ENCODE results near the gene ULK4.

ULK4 gene

DNA sequence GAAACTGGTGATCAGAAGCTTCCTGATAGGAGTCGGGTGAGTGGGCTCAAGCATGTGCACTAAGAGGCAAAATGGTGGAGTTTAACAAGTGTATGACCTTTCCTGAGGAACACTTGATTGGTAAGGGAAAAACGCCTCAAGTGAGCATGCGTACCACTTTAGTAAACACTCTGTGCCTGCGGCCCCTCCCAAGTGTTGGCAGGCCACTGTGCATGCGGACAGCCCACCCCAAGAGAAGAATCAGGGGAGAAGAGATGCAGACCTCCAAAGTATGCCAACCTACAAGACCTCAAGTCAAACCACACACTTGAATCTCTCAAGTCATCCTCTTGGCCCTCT, 640.3 kb downstream of the ULK4 start:
- H3K27me3 ChIP-seq (ENCODE audit: insufficient read depth, low read length, poor library complexity) = no peaks in the 10 kb centered on the region
- no peak overlapping the region for H3K4ac ChIP-seq (ENCODE audit: low read depth, low read length)
- H2BK120ac ChIP-seq (ENCODE audit: low read depth, low read length) = no peak overlapping the region
- no peak overlapping the region for H2BK5ac ChIP-seq (ENCODE audit: low read length)
- WGBS (ENCODE audit: extremely low coverage, insufficient coverage, low lambda C conversion rate) = no CpG with 5 or more reads among the region's 5 CpGs
- no peaks in the 10 kb centered on the region for H3K79me1 ChIP-seq (ENCODE audit: low read length)
- no peak overlapping the region for H3K23ac ChIP-seq (ENCODE audit: low read length)
- DNase-seq = no peak
- no peak overlapping the region for H3K56ac ChIP-seq (ENCODE audit: low read length)
- no peak overlapping the region for H4K5ac ChIP-seq (ENCODE audit: low read length)
- no peak overlapping the region for H3K4me2 ChIP-seq (ENCODE audit: low read length)
- no peak overlapping the region for H3K9ac ChIP-seq (ENCODE audit: low read length)
- no peak overlapping the region for H3K18ac ChIP-seq (ENCODE audit: low read length)
- no peaks in the 10 kb centered on the region for H3K36me3 ChIP-seq (ENCODE audit: control insufficient read depth, insufficient read depth, low read length)
- H3K4me3 ChIP-seq (ENCODE audit: low read length) = no peak overlapping the region
- H2AK5ac ChIP-seq (ENCODE audit: low read length) = no peak overlapping the region
- H3K4me1 ChIP-seq (ENCODE audit: control insufficient read depth, low read depth, low read length) = peaks cover 6% of the 10 kb centered on the region
- H3K79me2 ChIP-seq (ENCODE audit: control insufficient read depth, insufficient read depth, low read length) = no peaks in the 10 kb centered on the region
- H3K27ac ChIP-seq (ENCODE audit: low read depth, low read length) = peak overlapping the region; percentile 27
- no peak overlapping the region for H2BK15ac ChIP-seq (replicated peaks; ENCODE audit: low read depth)
- H4K8ac ChIP-seq (ENCODE audit: low read depth, low read length) = no peak overlapping the region

DNA sequence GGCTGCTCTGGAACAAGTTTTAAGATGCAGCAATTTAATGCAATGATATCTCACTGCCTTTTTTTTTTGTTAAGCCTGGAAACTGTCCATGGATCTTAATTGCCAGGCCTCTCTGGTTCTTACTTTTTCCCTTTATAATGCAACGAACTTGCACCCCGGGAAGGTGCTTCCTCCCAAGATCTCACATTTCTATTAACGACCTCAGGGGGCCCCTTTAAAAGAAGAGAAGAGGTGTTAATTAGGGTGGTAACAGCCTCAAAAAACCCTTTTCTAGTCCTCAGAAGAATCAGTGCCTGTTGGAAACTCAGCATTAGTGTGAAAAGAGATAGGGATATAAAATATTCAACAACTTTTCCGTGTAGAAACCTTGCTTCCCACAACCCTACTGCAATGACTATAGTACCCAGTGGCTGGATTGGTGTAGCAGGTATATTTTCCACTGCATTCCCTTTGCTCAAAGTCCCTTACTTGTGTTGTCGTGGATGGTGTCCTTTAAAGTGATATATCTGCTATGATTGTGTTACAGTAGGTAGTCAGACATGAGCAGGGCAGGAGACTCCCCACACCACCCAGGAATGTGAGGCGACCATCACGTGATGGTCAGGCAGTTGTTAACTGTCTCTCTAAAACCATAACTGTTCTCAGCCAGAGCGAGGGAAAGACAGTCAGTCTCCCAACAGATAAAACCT, 640.8 kb downstream of the ULK4 start:
- Histone ChIP-seq H2AK5ac (ENCODE audit: low read length) (peak overlapping the region; percentile 31), H3K56ac (ENCODE audit: low read length) (peak overlapping the region; percentile 45), H3K4me2 (ENCODE audit: low read length) (no peak overlapping the region), H4K8ac (ENCODE audit: low read depth, low read length) (no peak overlapping the region), H3K4ac (ENCODE audit: low read depth, low read length) (no peak overlapping the region), H3K9ac (ENCODE audit: low read length) (peak overlapping the region; percentile 31), H2BK15ac (replicated peaks; ENCODE audit: low read depth) (no peak overlapping the region), H3K27me3 (ENCODE audit: insufficient read depth, low read length, poor library complexity) (no peaks in the 10 kb centered on the region), H4K5ac (ENCODE audit: low read length) (no peak overlapping the region), H3K23ac (ENCODE audit: low read length) (no peak overlapping the region), H2BK5ac (ENCODE audit: low read length) (peak overlapping the region; percentile 39), H3K4me3 (ENCODE audit: low read length) (no peak overlapping the region), H3K4me1 (ENCODE audit: control insufficient read depth, low read depth, low read length) (peaks cover 6% of the 10 kb centered on the region), H3K18ac (ENCODE audit: low read length) (no peak overlapping the region), H3K79me2 (ENCODE audit: control insufficient read depth, insufficient read depth, low read length) (no peaks in the 10 kb centered on the region), H3K27ac (ENCODE audit: low read depth, low read length) (peak overlapping the region; percentile 27), H2BK120ac (ENCODE audit: low read depth, low read length) (no peak overlapping the region), H3K36me3 (ENCODE audit: control insufficient read depth, insufficient read depth, low read length) (no peaks in the 10 kb centered on the region), H3K79me1 (ENCODE audit: low read length) (no peaks in the 10 kb centered on the region)
- DNase-seq = peak; percentile 53
- no CpG with 5 or more reads among the region's 8 CpGs for WGBS (ENCODE audit: extremely low coverage, insufficient coverage, low lambda C conversion rate)

DNA sequence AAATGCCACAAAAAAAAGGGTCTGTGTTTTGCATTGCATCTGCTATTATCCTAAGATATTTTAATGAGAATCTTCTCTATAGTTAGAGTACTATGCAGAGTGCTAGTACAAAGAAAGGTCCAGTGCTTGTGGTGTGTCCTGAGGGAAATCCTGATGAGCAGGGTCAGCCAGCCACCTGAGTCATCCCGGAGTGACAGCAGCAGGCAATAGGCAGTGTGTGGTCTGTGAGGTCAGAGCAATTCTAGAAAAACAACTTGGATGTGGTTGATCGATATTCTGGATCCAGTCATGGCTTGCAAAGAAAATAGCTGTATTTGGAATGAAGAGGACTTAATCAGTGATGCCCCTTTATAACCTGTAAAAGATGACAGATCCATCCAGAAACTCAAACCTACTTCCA, 643.4 kb downstream of the ULK4 start:
- Histone ChIP-seq H3K56ac (ENCODE audit: low read length) (no peak overlapping the region), H3K4me1 (ENCODE audit: control insufficient read depth, low read depth, low read length) (peaks cover 6% of the 10 kb centered on the region), H2BK5ac (ENCODE audit: low read length) (no peak overlapping the region), H2BK120ac (ENCODE audit: low read depth, low read length) (no peak overlapping the region), H3K9ac (ENCODE audit: low read length) (no peak overlapping the region), H3K36me3 (ENCODE audit: control insufficient read depth, insufficient read depth, low read length) (no peaks in the 10 kb centered on the region), H3K79me2 (ENCODE audit: control insufficient read depth, insufficient read depth, low read length) (no peaks in the 10 kb centered on the region), H3K79me1 (ENCODE audit: low read length) (no peaks in the 10 kb centered on the region), H3K18ac (ENCODE audit: low read length) (no peak overlapping the region), H3K27ac (ENCODE audit: low read depth, low read length) (no peak overlapping the region), H2BK15ac (replicated peaks; ENCODE audit: low read depth) (no peak overlapping the region), H3K4me2 (ENCODE audit: low read length) (no peak overlapping the region), H3K4me3 (ENCODE audit: low read length) (no peak overlapping the region), H4K8ac (ENCODE audit: low read depth, low read length) (no peak overlapping the region), H4K5ac (ENCODE audit: low read length) (no peak overlapping the region), H3K23ac (ENCODE audit: low read length) (no peak overlapping the region), H3K27me3 (ENCODE audit: insufficient read depth, low read length, poor library complexity) (no peaks in the 10 kb centered on the region), H2AK5ac (ENCODE audit: low read length) (no peak overlapping the region), H3K4ac (ENCODE audit: low read depth, low read length) (no peak overlapping the region)
- DNase-seq = no peak
- WGBS (ENCODE audit: extremely low coverage, insufficient coverage, low lambda C conversion rate) = no CpG with 5 or more reads among the region's 2 CpGs

DNA sequence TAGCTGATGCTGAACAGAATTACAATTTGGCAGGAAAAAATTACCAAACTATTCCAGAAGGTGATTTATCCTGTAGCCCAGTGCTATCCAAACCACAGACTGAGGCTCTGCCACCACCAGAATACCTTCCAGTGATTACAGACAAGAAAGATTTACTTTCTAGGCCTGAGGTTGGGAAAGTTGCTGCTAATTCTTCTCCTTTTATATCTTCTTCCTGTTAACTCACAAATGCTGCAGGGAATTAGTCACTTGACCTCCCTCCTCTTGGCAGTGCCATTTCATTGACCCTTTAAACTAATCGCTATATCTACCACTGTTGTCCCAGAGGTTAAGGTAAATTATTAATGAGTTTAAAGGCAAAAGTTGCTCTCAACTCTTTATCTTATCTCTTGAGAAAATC, 644.2 kb downstream of the ULK4 start:
- no peak for DNase-seq
- WGBS (ENCODE audit: extremely low coverage, insufficient coverage, low lambda C conversion rate) = no CpG with 5 or more reads among the region's 1 CpG

DNA sequence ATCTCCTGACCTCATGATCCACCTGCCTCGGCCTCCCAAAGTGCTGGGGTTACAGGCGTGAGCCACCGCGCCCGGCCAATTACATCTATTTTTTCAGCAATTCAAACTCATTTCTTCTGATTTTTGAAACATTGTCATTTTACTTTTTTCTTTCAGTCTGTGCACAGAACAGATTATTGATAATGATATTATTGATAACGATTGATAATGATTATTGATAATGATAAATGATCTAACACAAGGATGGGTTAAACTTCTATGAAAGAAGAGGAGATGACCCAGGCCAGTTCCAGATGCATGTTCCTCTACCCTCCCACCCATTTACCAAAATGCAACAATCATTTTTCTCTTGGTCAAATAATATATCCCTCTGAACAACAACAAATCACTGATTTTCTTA, 644.6 kb downstream of the ULK4 start:
- H2AK5ac ChIP-seq (ENCODE audit: low read length) = no peak overlapping the region
- no peak overlapping the region for H4K8ac ChIP-seq (ENCODE audit: low read depth, low read length)
- H3K4me1 ChIP-seq (ENCODE audit: control insufficient read depth, low read depth, low read length) = peaks cover 6% of the 10 kb centered on the region
- no peak overlapping the region for H3K9ac ChIP-seq (ENCODE audit: low read length)
- H3K79me2 ChIP-seq (ENCODE audit: control insufficient read depth, insufficient read depth, low read length) = no peaks in the 10 kb centered on the region
- no peaks in the 10 kb centered on the region for H3K36me3 ChIP-seq (ENCODE audit: control insufficient read depth, insufficient read depth, low read length)
- no peak overlapping the region for H2BK120ac ChIP-seq (ENCODE audit: low read depth, low read length)
- H2BK15ac ChIP-seq (replicated peaks; ENCODE audit: low read depth) = no peak overlapping the region
- H4K5ac ChIP-seq (ENCODE audit: low read length) = no peak overlapping the region
- no peak overlapping the region for H3K4me2 ChIP-seq (ENCODE audit: low read length)
- no peak overlapping the region for H3K56ac ChIP-seq (ENCODE audit: low read length)
- no peaks in the 10 kb centered on the region for H3K27me3 ChIP-seq (ENCODE audit: insufficient read depth, low read length, poor library complexity)
- no peak for DNase-seq
- no peak overlapping the region for H3K27ac ChIP-seq (ENCODE audit: low read depth, low read length)
- H3K4ac ChIP-seq (ENCODE audit: low read depth, low read length) = no peak overlapping the region
- H2BK5ac ChIP-seq (ENCODE audit: low read length) = no peak overlapping the region
- H3K4me3 ChIP-seq (ENCODE audit: low read length) = no peak overlapping the region
- 100% methylated on average over 1 of the region's 6 CpGs for WGBS (ENCODE audit: extremely low coverage, insufficient coverage, low lambda C conversion rate)
- no peak overlapping the region for H3K18ac ChIP-seq (ENCODE audit: low read length)
- no peaks in the 10 kb centered on the region for H3K79me1 ChIP-seq (ENCODE audit: low read length)
- no peak overlapping the region for H3K23ac ChIP-seq (ENCODE audit: low read length)

More for the DNA sequence above, 644.2 kb downstream of the ULK4 start:
- no peak overlapping the region for H4K8ac ChIP-seq (ENCODE audit: low read depth, low read length)
- peaks cover 6% of the 10 kb centered on the region for H3K4me1 ChIP-seq (ENCODE audit: control insufficient read depth, low read depth, low read length)
- no peak overlapping the region for H3K4me2 ChIP-seq (ENCODE audit: low read length)
- no peaks in the 10 kb centered on the region for H3K36me3 ChIP-seq (ENCODE audit: control insufficient read depth, insufficient read depth, low read length)
- no peak overlapping the region for H3K56ac ChIP-seq (ENCODE audit: low read length)
- H4K5ac ChIP-seq (ENCODE audit: low read length) = no peak overlapping the region
- no peak overlapping the region for H3K9ac ChIP-seq (ENCODE audit: low read length)
- no peak overlapping the region for H3K18ac ChIP-seq (ENCODE audit: low read length)
- no peaks in the 10 kb centered on the region for H3K79me2 ChIP-seq (ENCODE audit: control insufficient read depth, insufficient read depth, low read length)
- H3K27ac ChIP-seq (ENCODE audit: low read depth, low read length) = no peak overlapping the region
- H3K4ac ChIP-seq (ENCODE audit: low read depth, low read length) = no peak overlapping the region
- no peak overlapping the region for H2BK120ac ChIP-seq (ENCODE audit: low read depth, low read length)
- no peaks in the 10 kb centered on the region for H3K79me1 ChIP-seq (ENCODE audit: low read length)
- no peak overlapping the region for H2BK15ac ChIP-seq (replicated peaks; ENCODE audit: low read depth)
- no peak overlapping the region for H3K23ac ChIP-seq (ENCODE audit: low read length)
- H2BK5ac ChIP-seq (ENCODE audit: low read length) = no peak overlapping the region
- no peaks in the 10 kb centered on the region for H3K27me3 ChIP-seq (ENCODE audit: insufficient read depth, low read length, poor library complexity)
- no peak overlapping the region for H2AK5ac ChIP-seq (ENCODE audit: low read length)
- H3K4me3 ChIP-seq (ENCODE audit: low read length) = no peak overlapping the region

DNA sequence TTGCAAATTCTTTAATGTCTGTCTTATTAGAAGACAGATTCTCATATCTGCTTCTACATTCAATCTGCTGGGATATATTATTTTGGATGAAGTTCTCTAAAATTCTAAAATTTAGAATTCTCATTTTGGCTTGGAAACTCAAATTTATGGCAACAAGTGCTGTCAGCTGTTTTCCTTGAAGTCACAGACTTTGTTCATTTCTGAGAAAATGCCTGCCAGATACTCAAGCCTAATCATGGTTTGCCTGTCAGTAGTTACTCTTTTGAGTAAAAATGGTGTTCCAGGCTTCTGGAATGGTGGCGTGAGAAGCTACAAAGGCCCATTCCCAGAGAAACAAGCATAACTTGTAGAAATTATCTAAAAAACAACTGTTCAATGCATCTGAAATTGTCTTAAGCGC, 646.8 kb downstream of the ULK4 start:
- Histone ChIP-seq H2BK15ac (replicated peaks; ENCODE audit: low read depth) (no peak overlapping the region), H3K9ac (ENCODE audit: low read length) (no peak overlapping the region), H2BK5ac (ENCODE audit: low read length) (no peak overlapping the region), H3K56ac (ENCODE audit: low read length) (no peak overlapping the region), H3K36me3 (ENCODE audit: control insufficient read depth, insufficient read depth, low read length) (no peaks in the 10 kb centered on the region), H4K5ac (ENCODE audit: low read length) (no peak overlapping the region), H3K79me2 (ENCODE audit: control insufficient read depth, insufficient read depth, low read length) (no peaks in the 10 kb centered on the region), H3K4me2 (ENCODE audit: low read length) (no peak overlapping the region), H3K4me3 (ENCODE audit: low read length) (no peak overlapping the region), H3K18ac (ENCODE audit: low read length) (no peak overlapping the region), H2BK120ac (ENCODE audit: low read depth, low read length) (no peak overlapping the region), H3K4me1 (ENCODE audit: control insufficient read depth, low read depth, low read length) (no peaks in the 10 kb centered on the region), H3K23ac (ENCODE audit: low read length) (no peak overlapping the region), H2AK5ac (ENCODE audit: low read length) (no peak overlapping the region), H3K27me3 (ENCODE audit: insufficient read depth, low read length, poor library complexity) (no peaks in the 10 kb centered on the region), H3K79me1 (ENCODE audit: low read length) (no peaks in the 10 kb centered on the region), H4K8ac (ENCODE audit: low read depth, low read length) (no peak overlapping the region), H3K4ac (ENCODE audit: low read depth, low read length) (no peak overlapping the region), H3K27ac (ENCODE audit: low read depth, low read length) (no peak overlapping the region)
- no peak for DNase-seq
- no CpG with 5 or more reads among the region's 2 CpGs for WGBS (ENCODE audit: extremely low coverage, insufficient coverage, low lambda C conversion rate)

Data from mesendoderm (in vitro differentiated cells).